HepG2 (cell line): ENCODE results near the gene ADAM10. TPM values are rescaled to one million over a fixed set of nuclear protein-coding genes. Genes with fewer than 3 reads are reported as not detected.

Source experiments
- ATAC-seq: fragments of 200-7000 bp; cut with Tn5 transposase; 3 replicates; pipeline ENCODE4 v1.9.1; 2020; ENCODE audit warnings: mild to moderate bottlenecking, moderate library complexity
- BruUV-seq: library from RNA; stranded (reverse); fragments of 400-500 nt; replicated peaks from 2 replicates; lab custom pipeline; 2021; lab: Mats Ljungman, UMichigan
- CTCF ChIA-PET: fragments of 300-600 bp; formaldehyde crosslinking; extraction: SDS; loops from one replicate; lab custom pipeline; 2021; ENCODE audit warnings: low total read pairs, inconsistent platforms, low intra/inter-chr PET ratio; lab: Yijun Ruan, JAX
- POLR2A ChIA-PET: fragments of 350-600 bp; sonication (Branson Sonifier 250); formaldehyde crosslinking; loops from one replicate; lab custom pipeline; 2020; ENCODE audit warnings: antibody characterized with exemption, inconsistent platforms; lab: Yijun Ruan, JAX
- DNase-seq: peaks from one replicate; pipeline ENCODE4 v3.0.0-alpha.2; 2015; ENCODE audit warnings: low spot score
- FAIRE-seq: peaks from 3 replicates; lab custom pipeline; 2011; peaks lifted over from hg19 to GRCh38; lab: Jason Lieb, UNC
- H2AFZ ChIP-seq: one replicate; pipeline ENCODE4 v1.6.1; 2011; ENCODE audit warnings: low read length, inconsistent platforms
- H3K27ac ChIP-seq: fragments of 300-600 bp; 3 replicates; pipeline ENCODE4 v1.8.0; 2011; ENCODE audit warnings: mixed run types, mild to moderate bottlenecking, mixed read lengths, low read length, inconsistent platforms; ENCODE audit not compliant: insufficient read depth; ENCODE audit errors: extremely low read length
- H3K27me3 ChIP-seq, 2 experiments: fragments of 200-600 bp in 1 of 2; 2 replicates in 1 of 2; 3 replicates in 1 of 2; pipeline versions ENCODE4 v1.6.0 to v1.8.0; 2011; ENCODE audit warnings: low read length in 2 of 2, mild to moderate bottlenecking in 2 of 2, moderate library complexity in 2 of 2, inconsistent platforms in 1 of 2; ENCODE audit not compliant: insufficient read depth in 2 of 2, control insufficient read depth in 1 of 2
- H3K36me3 ChIP-seq, 2 experiments: fragments of 200-600 bp in 1 of 2; replicated peaks in 1 of 2; 2 replicates in 1 of 2; 3 replicates in 1 of 2; pipeline versions ENCODE4 v1.5.1 to v1.8.0; 2011; ENCODE audit warnings: low read length in 2 of 2, inconsistent platforms in 1 of 2; ENCODE audit not compliant: insufficient read depth in 2 of 2, control insufficient read depth in 1 of 2
- H3K4me1 ChIP-seq: 2 replicates; pipeline ENCODE4 v1.5.1; 2012; ENCODE audit warnings: low read length, inconsistent platforms; ENCODE audit not compliant: insufficient read depth
- H3K4me2 ChIP-seq: 2 replicates; pipeline ENCODE4 v1.6.0; 2011; ENCODE audit warnings: low read depth, low read length, inconsistent platforms
- H3K4me3 ChIP-seq, 3 experiments: fragments of 200-600 bp in 1 of 3; sonication (generic), shearing (Covaris generic) in 1 of 3; replicated peaks in 1 of 3; 2 replicates each; pipeline ENCODE4 v1.5.1; 2011 to 2016; ENCODE audit warnings: low read length in 3 of 3, inconsistent platforms in 2 of 3, low read depth in 2 of 3, mild to moderate bottlenecking in 2 of 3, control low read depth in 1 of 3, mixed read lengths in 1 of 3; ENCODE audit not compliant: insufficient read depth in 1 of 3
- H3K79me2 ChIP-seq: one replicate; pipeline ENCODE4 v1.6.1; 2011; ENCODE audit warnings: low read length, inconsistent platforms; ENCODE audit not compliant: insufficient read depth
- H3K9ac ChIP-seq: 2 replicates; pipeline ENCODE4 v1.6.0; 2011; ENCODE audit warnings: mild to moderate bottlenecking, low read depth, low read length, inconsistent platforms; ENCODE audit not compliant: insufficient read depth
- H3K9me3 ChIP-seq: 2 replicates; pipeline ENCODE4 v1.5.1; 2012; ENCODE audit warnings: mild to moderate bottlenecking, low read length
- H4K20me1 ChIP-seq: 2 replicates; pipeline ENCODE4 v1.6.0; 2011; ENCODE audit warnings: inconsistent platforms, mild to moderate bottlenecking, low read length, moderate library complexity; ENCODE audit not compliant: insufficient read depth
- NCOA5 ChIP-seq: sonication (generic); formaldehyde crosslinking; IDR thresholded peaks from 2 replicates; pipeline ENCODE4 v1.4.0; 2020; ENCODE audit warnings: missing genetic modification reagents
- NR1H2 ChIP-seq: sonication (generic); formaldehyde crosslinking; IDR thresholded peaks from 2 replicates; pipeline ENCODE4 v1.8.1; 2022; ENCODE audit warnings: low read depth, missing genetic modification reagents, borderline replicate concordance
- PCBP2 ChIP-seq: fragments of 200-400 bp; formaldehyde crosslinking; optimal IDR thresholded peaks from 2 replicates; pipeline ENCODE3; 2018; ENCODE audit warnings: low read length, low read depth; ENCODE audit not compliant: poor library complexity, severe bottlenecking
- SOX13 ChIP-seq, 3 experiments: fragments of 450-650 bp in 1 of 3; sonication (generic) in 1 of 3; formaldehyde crosslinking in 1 of 3; IDR thresholded peaks in 2 of 3; conservative IDR thresholded peaks in 1 of 3; 2 replicates each; pipeline versions ENCODE4 v1.5.0 to v1.6.1; 2016 to 2020; ENCODE audit warnings: antibody characterized with exemption in 1 of 3, mild to moderate bottlenecking in 1 of 3, missing compliant biosample characterization in 1 of 3, missing genetic modification reagents in 1 of 3, moderate library complexity in 1 of 3
- ZNF292 ChIP-seq: sonication (generic); formaldehyde crosslinking; IDR thresholded peaks from 2 replicates; pipeline ENCODE4 v1.8.1; 2022; ENCODE audit warnings: mild to moderate bottlenecking, low read depth, missing genetic modification reagents, borderline replicate concordance
- WGBS: methylation state at CpG from one replicate; pipeline ENCODE4 v1.1.6; 2017; ENCODE audit warnings: low lambda C conversion rate; 5-methylcytosine and 5-hydroxymethylcytosine counted together
- in situ Hi-C: cut with HindIII; loops from 2 replicates; pipeline ENCODE4 v1.10.0; 2017; ENCODE audit warnings: low pct_unique_long_range_greater_than_20kb; ENCODE audit not compliant: extremely low pct_ligation_motif_present
- intact Hi-C: fragments of 100-400 bp; cut with micrococcal nuclease; formaldehyde crosslinking; loops from one replicate; pipeline ENCODE4 v1.10.0; 2022; ENCODE audit not compliant: unreplicated experiment
- polyA plus RNA-seq, 8 experiments: library from polyadenylated mRNA; depleted of rRNA in 3 of 8; stranded (reverse) in 7 of 8; unstranded in 1 of 8; fragments of >200 nt; fragmentation: Illumina TruSeq in 4 of 8; extraction: Trizol in 4 of 8; gene quantifications; 2 replicates each; pipeline versions ENCODE4 v1.2.1 to v1.2.3, GENCODE V29; 2011 to 2016; ENCODE audit warnings: low read depth in 4 of 8, missing spikeins in 1 of 8, mixed read lengths in 1 of 8; ENCODE audit not compliant: insufficient read depth in 1 of 8
- total RNA-seq, 5 experiments: library from RNA; depleted of rRNA; stranded (reverse); fragments of >200 nt; fragmentation: Illumina TruSeq; extraction: Trizol; gene quantifications; 2 replicates each; pipeline ENCODE4 v1.2.3, GENCODE V29; 2016; ENCODE audit warnings: low read depth in 1 of 5
- TF ChIP-seq, protein P1 (sequence below), 2 experiments: fragments of 450-650 bp in 1 of 2; sonication (generic) in 1 of 2; formaldehyde crosslinking in 1 of 2; IDR thresholded peaks; 2 replicates each; pipeline versions ENCODE4 v1.6.1 to v1.8.0; 2016 to 2022; ENCODE audit warnings: antibody characterized with exemption in 1 of 2, mild to moderate bottlenecking in 1 of 2, missing genetic modification reagents in 1 of 2

The ADAM10 gene
- total and polyA plus RNA-seq, 2 of the 13 experiments (the other 11 are each of a cell fraction or from before 2014, with no cell fraction given) = 92.7 to 125 TPM

DNA sequence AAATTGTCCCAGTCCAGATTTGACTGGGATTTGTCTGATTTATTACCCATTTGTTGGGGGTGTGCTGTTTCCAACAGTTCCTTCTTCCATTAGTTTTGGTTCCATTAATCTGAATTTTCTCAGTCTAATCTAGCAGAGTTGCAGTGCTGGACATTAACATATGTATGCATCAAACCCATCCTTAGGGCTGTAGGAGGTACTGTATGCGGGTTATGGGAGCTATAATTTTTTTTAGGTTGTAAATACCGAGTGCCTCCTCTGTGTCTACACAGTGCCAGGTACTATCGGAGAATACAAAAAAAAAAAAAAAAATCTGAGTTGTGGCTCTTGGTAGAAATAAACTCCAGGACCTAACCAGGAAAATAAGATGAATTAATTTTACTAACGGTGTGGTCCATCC, 183.9 kb downstream of the ADAM10 start (continued):
- TF ChIP-seq SOX13 (IDR thresholded peaks at IDR 0.05) (no peak), SOX13 (CRISPR knock-in tag; conservative IDR thresholded peaks at IDR 0.05 in 1 of 2, IDR thresholded peaks at IDR 0.05 in 1 of 2) (no peak), NCOA5 (CRISPR knock-in tag) (no peak), PCBP2 (no peak)
- TF ChIP-seq, all 625 proteins: peak for 0

DNA sequence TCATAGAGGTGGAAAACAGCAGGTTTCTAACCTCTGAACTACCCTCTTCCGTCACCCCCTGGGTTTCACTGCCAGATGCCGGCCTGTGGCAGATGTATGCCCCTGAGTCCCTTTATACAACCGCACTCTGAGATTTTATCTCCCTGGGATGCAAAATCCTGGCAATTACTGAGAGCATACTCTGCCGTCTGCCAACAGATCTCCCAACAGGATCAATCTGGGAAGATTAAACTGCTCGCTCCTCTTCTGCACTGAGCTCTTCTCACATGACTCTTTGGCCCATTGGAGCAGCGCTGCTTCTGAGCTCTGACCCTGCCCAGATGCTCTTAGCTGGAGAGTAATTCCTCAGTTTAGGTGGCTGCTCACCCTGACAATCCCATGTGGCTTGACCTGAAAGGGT, 184.5 kb downstream of the ADAM10 start:
- no peak overlapping the region for H3K9ac ChIP-seq
- H3K27ac ChIP-seq = no peak overlapping the region
- peaks cover 24% of the 10 kb centered on the region for H3K4me1 ChIP-seq
- no TSS peak for BruUV-seq
- no peak overlapping the region for H3K4me3 ChIP-seq
- H2AFZ ChIP-seq = no peak overlapping the region
- ChIA-PET POLR2A (no interaction called here), CTCF (no interaction called here)
- H4K20me1 ChIP-seq = no peaks in the 10 kb centered on the region
- H3K27me3 ChIP-seq = no peaks in the 10 kb centered on the region
- no peaks in the 10 kb centered on the region; a peak in 1 of 5 replicates for H3K36me3 ChIP-seq
- no peaks in the 10 kb centered on the region for H3K9me3 ChIP-seq
- ATAC-seq = no peak
- no peak for DNase-seq
- WGBS = 100% methylated on average over 5 of the region's 6 CpGs
- TF ChIP-seq NR1H2 (CRISPR knock-in tag) (no peak), ZNF292 (CRISPR knock-in tag) (no peak)
- TF ChIP-seq, protein P1, sequence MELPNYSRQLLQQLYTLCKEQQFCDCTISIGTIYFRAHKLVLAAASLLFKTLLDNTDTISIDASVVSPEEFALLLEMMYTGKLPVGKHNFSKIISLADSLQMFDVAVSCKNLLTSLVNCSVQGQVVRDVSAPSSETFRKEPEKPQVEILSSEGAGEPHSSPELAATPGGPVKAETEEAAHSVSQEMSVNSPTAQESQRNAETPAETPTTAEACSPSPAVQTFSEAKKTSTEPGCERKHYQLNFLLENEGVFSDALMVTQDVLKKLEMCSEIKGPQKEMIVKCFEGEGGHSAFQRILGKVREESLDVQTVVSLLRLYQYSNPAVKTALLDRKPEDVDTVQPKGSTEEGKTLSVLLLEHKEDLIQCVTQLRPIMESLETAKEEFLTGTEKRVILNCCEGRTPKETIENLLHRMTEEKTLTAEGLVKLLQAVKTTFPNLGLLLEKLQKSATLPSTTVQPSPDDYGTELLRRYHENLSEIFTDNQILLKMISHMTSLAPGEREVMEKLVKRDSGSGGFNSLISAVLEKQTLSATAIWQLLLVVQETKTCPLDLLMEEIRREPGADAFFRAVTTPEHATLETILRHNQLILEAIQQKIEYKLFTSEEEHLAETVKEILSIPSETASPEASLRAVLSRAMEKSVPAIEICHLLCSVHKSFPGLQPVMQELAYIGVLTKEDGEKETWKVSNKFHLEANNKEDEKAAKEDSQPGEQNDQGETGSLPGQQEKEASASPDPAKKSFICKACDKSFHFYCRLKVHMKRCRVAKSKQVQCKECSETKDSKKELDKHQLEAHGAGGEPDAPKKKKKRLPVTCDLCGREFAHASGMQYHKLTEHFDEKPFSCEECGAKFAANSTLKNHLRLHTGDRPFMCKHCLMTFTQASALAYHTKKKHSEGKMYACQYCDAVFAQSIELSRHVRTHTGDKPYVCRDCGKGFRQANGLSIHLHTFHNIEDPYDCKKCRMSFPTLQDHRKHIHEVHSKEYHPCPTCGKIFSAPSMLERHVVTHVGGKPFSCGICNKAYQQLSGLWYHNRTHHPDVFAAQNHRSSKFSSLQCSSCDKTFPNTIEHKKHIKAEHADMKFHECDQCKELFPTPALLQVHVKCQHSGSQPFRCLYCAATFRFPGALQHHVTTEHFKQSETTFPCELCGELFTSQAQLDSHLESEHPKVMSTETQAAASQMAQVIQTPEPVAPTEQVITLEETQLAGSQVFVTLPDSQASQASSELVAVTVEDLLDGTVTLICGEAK (IDR thresholded peaks at IDR 0.05) = no peak
- TF ChIP-seq, protein P1 (CRISPR knock-in tag; IDR thresholded peaks at IDR 0.05) = no peak
- H3K79me2 ChIP-seq = no peaks in the 10 kb centered on the region
- H3K4me2 ChIP-seq = no peak overlapping the region
- intact Hi-C loops = no loop called here
- in situ Hi-C loops = no loop called here
- no peak for FAIRE-seq
